Measurements from ENCODE around the gene CAPZA1. TPM values are rescaled to one million over a fixed set of nuclear protein-coding genes. Genes with fewer than 3 reads are reported as not detected.

CAPZA1 gene
- total and polyA plus RNA-seq, 2 of the 8 experiments (the other 6 are each of a cell fraction or from before 2014, with no cell fraction given) = 48.9 to 107 TPM

DNA sequence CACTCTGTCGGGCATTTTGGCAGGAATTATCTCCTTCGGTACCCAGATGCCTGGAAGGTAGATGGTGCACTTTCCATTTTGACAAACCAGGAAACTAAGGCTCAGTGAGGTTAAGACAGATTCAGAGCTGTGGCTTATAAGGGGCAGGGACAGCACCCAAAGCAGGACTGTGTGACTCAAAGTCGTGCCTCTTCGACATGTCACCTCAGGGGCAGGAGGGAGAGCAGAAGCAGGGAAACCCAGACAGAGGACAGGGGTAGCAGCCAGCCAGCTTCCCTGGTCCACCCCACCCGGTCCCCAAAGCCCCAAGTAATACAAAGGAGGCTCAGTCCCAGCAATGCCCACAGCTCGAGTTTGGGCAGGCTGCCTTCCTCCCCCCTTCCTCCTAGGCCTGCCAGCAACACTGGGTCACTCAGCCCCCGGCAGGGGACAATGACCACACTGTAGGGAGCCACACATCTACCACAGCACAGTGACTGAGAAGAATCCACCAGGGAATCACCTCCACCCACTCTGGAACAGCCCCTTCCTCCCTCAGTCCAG, 84.8 kb downstream of the CAPZA1 start (continued):
- TF ChIP-seq, protein P1, sequence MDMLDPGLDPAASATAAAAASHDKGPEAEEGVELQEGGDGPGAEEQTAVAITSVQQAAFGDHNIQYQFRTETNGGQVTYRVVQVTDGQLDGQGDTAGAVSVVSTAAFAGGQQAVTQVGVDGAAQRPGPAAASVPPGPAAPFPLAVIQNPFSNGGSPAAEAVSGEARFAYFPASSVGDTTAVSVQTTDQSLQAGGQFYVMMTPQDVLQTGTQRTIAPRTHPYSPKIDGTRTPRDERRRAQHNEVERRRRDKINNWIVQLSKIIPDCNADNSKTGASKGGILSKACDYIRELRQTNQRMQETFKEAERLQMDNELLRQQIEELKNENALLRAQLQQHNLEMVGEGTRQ (IDR thresholded peaks at IDR 0.05; ENCODE audit: low read length) = no peak
- TF ChIP-seq BRCA1 (IDR thresholded peaks at IDR 0.05; ENCODE audit: low read depth, low read length) (no peak), SUZ12 (IDR thresholded peaks at IDR 0.05; ENCODE audit: low read length) (no peak), RNF2 (IDR thresholded peaks at IDR 0.05; ENCODE audit: borderline replicate concordance, low read depth, low read length, missing control alignments, poor library complexity, severe bottlenecking) (no peak), TAF1 (IDR thresholded peaks at IDR 0.05; ENCODE audit: low read depth, low read length) (no peak), GTF2F1 (IDR thresholded peaks at IDR 0.05; ENCODE audit: borderline replicate concordance, low read depth, low read length) (no peak), CBX5 (IDR thresholded peaks at IDR 0.05; ENCODE audit: low read depth, low read length) (no peak)
